CD4-positive, alpha-beta T cell treated with Interleukin-15 for 1 hour (primary cell): ENCODE data around the gene RIN3.

Experiments used
- DNase-seq: peaks from one replicate; pipeline ENCODE4 v3.0.0-alpha.2; 2020

Gene RIN3

GRCh38 chr14:92601131-92601710 lies 87.6 kb downstream of the RIN3 start:
- no peak for DNase-seq

- no peak for DNase-seq
Measured at GRCh38 chr14:92601757-92602417, 88.3 kb downstream of the RIN3 start.

DNA sequence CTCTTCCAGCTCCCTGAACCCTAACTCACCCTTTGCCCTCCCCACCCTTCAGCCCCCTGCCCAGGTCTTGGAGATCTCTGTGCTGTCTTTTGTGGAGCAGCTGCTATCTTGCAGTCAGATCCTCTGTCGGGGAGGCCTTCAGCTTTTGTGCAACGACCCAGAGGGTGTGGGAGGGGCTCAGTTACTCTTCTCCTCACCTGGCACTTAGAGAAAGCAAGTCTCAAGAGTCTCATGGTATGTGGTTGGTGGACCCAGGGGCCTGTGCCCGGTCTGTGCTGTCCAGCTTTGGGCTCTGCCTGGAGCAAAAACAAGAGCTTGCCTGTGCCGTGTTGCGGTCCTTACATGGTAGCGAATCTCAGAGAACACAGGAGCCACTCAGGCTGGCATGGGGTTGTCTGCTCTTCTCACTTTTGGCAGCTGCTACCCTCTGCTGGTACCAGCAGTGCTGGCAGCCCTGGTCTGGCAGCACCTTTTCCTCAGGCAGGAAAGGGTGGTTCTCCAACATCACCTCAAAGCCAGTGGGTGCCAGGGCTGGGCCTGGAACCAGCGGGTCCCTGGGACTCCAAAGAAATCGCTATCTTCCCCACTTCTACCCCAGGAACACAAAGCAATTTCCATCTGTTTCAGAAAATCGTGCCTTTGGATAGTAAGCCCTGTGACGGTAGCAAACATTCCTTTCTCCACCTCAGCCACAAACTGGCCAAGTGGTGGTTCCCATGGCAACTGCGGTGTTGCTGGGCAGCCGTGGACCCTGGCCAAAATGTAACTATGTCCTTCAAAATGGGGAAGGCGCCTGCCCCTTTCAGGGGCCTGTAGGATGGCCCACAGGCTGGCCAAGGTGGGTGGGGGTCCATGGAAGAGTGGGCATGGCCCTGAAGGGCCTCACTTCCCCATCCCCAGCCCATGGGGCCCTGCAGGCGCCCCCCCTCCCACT lies 90.0 kb downstream of the RIN3 start:
- DNase-seq: peak; percentile 62

DNA sequence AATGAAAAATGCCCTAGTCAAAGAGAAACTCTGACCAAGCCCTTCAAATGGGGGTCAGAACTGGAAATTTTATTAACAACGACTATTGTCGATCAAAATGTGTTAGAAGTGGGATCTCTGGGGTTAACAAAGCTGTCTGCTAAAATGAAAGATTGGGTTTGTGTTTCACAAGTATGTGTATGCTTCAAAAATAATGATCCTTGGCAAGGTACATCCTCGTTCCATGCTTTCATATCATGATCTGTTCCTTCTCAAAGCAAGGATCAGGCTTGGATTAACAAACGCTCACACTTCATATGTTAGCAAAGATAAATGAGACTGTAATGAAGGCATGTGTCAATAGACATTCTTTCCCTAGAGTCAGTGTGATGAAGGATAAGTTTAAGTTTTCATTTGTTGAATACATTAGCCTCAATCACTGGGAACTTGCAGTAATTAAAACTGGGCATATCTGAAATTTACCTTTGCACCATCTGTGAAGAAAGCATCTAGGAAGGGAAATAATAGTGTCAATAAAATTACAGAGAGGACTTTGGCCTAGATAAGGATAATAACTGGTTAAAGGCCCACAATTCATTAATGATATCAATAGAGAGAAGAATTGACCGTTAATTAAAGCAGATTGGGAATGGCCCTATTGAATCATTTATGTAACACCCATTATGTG lies 91.8 kb downstream of the RIN3 start:
- DNase-seq: no peak

GRCh38 chr14:92607251-92607650 lies 93.7 kb downstream of the RIN3 start:
- DNase-seq: no peak

DNA sequence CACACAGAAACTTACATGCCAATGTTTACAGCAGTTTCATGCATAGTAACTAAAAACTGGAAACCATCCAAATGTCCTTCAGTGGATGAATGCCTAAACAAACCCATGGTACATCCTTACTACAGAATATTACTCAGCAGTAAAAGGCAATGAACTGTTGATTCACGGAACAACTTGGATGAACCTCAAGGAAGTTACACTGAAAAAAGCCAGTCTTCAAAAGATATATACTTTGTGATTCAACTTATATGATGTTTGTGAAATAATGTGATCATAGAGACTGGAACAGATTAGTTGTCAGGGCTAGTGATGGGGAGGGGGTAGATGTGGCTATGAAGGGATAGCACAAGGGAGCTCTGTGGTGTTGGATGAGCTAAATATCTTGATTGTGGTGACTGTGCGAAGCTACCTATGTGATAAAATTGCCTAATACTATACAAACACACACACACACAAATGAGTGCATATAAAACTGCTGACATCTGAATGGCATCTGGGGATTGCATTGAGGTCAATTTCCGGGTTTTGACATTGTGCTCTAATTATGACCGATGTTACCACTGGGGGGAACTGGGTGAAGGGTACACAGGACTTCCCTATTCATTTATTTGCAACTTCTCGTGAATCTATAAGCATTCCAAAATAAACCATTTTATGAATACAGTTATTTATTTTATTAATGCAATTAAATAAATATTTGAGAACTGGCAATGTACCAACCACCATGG lies 94.3 kb downstream of the RIN3 start:
- no peak for DNase-seq

DNA sequence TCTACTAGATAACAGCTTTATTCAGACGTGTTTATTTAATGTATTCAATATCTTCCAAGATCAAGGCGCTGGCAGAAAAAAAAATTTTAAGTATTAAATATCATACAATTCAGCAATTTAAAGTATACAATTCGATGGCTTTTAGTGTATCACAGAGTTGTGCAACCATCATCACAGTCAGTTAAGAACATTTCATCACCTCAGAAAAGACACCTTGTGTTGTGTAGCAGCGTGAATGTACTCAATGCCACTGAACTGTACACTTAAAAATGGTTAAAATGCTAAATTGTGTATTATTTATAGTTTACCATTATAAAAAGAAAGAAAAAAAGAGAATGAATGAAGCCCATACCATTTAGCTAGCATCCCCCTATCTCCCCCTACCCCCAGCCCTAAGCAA lies 96.4 kb downstream of the RIN3 start:
- no peak for DNase-seq

GRCh38 chr14:92610849-92611271 lies 97.3 kb downstream of the RIN3 start:
- no peak for DNase-seq

- peak; percentile 62 for DNase-seq
Measured at GRCh38 chr14:92613008-92613658, 99.6 kb downstream of the RIN3 start.

DNA sequence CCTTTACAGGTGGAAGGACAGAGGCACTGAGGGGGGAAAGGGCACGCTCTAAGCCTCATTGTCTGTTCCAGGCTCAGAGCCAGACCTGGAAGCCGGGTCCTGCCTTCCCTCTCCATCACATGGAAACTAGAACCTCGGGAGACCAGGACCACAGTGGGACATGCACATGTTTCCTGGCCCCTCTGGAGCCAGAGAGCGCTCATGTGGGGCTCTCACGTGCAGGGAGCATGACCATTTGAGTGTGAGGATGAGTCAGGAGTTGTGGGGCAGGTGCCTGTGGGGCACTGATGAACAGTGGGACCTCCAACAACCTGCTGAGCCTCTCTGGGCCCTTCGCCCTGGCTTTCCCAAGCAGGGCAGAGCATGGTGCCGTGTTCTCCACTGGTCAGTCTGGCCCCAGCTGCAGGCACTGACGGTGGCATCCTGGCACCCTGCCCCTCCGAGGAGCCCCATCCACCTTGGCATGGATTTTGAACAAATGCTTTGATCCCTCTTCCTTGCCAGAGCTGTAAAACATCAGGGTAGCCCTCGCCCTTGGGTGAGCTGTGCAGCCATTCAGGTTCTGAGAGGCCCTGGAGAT lies 100.2 kb downstream of the RIN3 start:
- DNase-seq: no peak

- peak; percentile 86 for DNase-seq
Measured at GRCh38 chr14:92615451-92615850, 101.9 kb downstream of the RIN3 start.

GRCh38 chr14:92616178-92616577 lies 102.6 kb downstream of the RIN3 start:
- no peak for DNase-seq

DNA sequence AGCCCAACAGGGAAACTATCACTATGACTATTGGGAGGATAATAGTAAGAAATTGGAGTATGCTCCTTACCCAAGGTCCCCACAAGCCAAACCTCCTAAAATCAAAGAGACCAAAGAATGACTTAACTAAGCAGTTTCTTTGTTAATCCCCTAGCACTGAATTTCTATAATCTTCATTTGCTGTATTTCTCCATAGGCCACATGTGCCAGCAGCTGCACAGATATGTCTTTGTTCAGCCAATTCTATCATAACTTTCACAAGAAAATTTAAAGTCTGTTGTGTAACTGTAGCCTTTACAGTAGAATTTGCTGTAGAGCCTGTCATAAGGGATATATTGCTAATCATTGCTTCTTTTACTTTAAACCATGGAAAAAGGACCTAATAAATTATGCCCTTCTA lies 104.0 kb downstream of the RIN3 start:
- no peak for DNase-seq

DNA sequence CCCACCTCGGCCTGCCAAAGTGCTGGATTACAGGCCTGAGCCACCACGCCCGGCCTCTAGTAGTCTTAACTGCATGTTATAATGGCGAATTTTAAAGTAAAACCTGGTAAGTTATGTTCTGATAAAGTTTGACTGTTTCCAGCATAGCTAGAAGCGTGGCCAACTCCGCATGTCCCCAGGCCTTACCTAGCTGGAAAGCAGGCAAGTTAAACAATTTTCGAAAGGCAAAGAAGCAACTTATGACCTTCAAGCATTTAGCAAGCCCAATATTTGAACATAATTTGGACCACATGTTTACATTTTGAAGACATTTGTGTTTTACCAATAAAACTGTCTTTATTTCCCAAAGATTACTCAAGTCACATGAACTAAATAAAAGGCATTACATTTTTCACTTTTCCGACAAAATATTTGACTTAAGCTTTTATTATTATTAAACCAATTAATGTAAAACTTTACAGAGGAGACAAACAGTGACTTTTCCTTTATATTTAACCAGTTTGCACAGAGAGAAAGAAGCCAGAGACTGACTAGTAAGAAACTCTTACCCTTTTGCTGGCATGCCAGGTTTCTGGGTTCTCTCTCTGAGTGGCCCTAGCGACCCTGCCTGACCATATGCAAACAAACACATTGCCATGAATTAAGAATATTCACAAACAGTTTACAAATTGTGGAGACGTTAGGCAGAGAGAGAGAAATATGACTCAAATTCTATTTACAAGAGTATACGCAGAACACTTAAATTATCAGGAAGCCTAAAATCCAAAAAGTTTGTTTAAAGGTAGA lies 106.3 kb downstream of the RIN3 start:
- DNase-seq: no peak

DNA sequence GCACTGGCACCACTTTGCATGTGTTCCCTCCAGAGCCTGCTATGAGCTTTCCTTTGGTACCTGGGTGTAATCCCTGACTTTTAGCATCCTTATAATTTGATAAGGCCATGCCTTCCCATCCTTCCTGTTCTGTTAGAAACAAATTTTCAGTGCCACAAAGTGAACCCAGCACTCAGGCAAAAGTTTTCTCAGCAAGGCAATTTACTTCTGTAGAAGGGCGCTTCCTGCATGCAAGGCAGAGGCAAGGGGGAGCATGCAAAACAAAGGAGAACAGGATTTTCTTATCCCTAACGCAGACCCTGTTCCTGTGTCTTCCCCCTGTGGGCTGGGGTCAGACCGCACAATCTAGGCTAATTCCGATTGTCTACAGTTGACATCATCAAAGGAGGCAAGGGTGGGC lies 108.7 kb downstream of the RIN3 start:
- DNase-seq: no peak

DNA sequence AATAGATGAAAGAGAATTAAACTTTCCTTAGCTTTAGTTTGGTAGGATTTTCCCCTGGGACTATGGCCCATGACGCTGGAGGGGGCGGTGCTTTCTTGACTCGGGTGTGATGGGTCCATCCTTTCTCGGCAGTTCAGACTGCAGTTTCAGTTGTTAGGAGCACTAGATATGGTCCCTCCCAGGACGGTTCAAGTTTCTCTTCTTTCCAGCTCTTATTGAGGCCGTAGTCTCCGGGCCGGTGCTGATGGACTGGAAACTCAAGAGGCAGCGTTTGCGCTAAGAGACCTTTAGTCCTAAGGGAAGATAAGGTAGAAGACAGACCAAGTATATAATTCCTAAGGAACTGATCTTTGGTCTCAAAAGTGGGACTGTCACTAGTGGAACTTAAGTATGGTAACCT lies 111.2 kb downstream of the RIN3 start:
- no peak for DNase-seq

GRCh38 chr14:92625213-92625612 lies 111.6 kb downstream of the RIN3 start:
- no peak for DNase-seq

GRCh38 chr14:92626041-92626440 lies 112.5 kb downstream of the RIN3 start:
- DNase-seq: no peak

DNA sequence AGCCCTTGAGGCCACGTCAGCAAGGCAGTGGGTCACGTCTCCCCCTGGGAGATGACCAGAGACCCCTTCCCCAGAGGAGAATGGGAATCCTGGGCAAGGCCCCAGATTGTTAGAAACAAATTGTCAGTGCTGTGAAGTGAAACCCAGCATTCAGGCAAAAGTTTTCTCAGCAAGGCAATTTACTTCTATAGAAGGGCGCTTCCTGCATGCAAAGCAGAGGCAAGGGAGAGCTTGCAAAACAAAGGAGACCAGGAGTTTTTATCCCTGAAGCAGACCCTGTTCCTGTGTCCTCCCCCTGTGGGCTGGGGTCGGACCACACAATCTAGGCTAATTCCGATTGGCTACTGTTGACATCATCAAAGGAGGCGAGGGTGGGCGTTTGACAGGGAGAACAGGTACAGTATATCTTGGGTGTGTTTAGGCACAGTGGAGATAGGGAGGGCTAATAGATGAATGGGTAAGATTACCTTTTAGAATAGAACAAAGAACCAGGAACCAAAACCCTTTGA lies 114.2 kb downstream of the RIN3 start:
- DNase-seq: no peak

GRCh38 chr14:92628636-92629035 lies 115.1 kb downstream of the RIN3 start:
- DNase-seq: no peak

GRCh38 chr14:92630367-92630766 lies 116.8 kb downstream of the RIN3 start:
- no peak for DNase-seq
